Stimulated activated CD4-positive, alpha-beta T cell treated with anti-CD3 and anti-CD28 coated beads, TNF-alpha, amount 100 ng/mL, for 4 hours (primary cell): Measurements from ENCODE around the gene ZNF469.
"Not testable (repeated sequence)": the region's sequence is repeated elsewhere in the genome, so short reads cannot be mapped to it uniquely, and the experiment has no call there.

ENCODE experiments used
- DNase-seq, 3 experiments: peaks; one replicate each; pipeline ENCODE4 v3.0.0-alpha.2; 2020; ENCODE audit warnings: low read depth in 3 of 3

The ZNF469 gene

DNA sequence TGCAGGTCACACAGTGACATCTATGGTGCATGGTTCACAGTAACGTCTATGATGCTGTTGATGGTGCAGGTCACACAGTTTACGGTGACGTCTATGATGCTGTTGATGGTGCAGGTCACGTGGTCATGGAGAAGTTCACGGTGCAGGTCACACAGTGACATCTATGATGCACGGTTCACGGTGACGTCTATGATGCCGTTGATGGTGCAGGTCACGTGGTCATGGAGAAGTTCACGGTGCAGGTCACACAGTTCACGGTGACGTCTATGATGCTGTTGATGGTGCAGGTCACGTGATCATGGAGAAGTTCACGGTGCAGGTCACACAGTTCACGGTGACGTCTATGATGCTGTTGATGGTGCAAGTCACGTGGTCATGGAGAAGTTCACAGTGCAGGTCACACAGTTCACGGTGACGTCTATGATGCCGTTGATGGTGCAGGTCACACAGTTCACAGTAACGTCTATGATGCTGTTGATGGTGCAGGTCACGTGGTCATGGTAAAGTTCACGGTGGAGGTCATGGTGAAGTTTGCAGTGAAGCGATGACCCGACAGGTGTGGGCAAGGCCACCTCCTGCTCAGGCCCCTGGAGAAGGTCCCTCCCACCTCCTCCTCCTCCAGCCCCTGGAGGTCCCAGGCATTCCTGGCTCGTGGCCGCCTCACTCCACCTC lies 27.7 kb downstream of the ZNF469 start:
- DNase-seq, result not testable (repeated sequence)

DNA sequence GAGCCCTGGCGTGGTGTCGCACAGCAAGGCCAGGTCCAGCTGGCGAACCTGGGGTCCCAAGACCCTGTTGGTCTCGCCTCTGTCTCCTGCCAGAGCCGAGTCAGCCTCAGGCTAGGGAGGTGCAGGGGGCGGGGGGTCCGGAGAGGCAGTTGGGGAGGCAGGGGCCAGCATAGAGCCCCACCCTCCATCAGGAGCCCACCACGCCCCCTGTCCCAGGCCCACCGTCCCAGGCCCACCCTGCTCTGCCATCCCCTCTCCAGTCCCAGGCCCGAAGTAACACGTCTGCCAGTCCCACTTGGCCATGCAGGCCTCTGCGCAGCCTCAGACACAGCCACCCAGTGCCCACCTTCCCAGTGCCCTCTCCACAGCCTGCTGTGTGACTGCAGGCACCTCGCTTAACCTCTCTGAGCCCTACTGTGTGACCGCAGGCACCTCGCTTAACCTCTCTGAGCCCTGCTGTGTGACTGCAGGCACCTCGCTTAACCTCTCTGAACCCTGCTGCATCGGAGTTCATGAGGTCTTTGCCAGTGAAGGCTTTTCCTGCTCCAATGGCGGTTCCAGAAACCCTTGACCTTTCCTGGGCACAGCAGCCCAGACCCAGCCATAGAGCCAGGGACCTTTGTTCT lies 29.3 kb downstream of the ZNF469 start:
- DNase-seq, result no peak

DNA sequence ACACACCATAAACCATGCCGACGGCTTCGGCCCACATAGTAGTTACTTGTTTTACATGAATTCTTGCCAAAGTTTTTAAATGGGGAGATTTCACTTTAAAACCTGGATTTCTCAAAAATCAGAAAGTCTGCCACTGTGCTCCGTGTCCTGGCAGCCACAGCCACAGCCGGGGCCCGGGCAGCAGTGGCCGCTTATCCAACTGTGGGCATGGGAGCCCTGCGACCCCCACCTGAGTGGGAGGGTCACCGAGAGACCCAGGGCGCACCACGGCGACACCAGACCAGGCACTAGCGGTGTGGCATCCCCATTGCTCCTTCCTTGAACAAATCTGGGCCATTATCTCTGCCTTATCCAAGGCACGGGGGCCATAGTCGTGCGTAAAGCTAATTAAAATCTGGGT lies 30.0 kb downstream of the ZNF469 start:
- DNase-seq, result no peak

DNA sequence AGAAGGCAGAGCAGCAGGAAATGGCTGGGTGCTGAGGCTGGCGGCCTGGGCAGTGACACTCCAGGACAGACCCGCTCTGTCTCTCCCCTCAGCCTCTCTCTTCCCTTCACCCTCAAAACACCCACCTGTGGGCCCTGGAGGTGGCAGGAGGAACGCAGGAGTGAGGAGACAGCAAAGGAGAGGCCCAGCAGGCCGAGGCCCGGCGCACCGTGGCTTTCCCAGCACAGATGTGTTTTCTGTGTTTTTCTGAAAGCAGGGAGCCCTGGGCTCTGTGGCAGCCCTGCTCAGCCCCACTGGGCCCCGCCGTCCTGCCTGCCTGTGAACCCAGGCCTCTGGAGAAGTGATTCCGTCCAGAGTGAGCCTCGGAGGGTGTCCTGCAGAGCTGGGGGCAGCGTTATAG lies 30.5 kb downstream of the ZNF469 start:
- no peak for DNase-seq

DNA sequence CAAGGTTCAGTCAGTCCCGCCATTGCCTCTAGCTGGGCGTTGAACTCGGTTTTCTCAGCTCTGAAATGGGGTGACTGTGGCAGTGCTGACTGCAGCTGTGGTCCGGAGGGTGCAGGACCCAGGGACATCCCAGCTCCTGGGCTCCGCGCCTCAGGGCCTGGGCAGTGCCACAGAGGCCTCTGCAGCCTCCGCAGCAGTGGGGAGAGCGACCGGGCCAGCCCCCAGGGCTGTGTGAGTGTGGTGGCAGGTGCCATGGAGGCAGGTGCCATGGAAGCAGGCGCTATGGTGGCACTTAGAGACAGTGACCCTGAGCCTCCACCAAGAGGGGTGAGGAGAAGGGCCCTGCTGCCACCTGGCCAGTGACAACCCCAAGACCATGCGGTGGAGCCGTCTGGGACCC lies 30.9 kb downstream of the ZNF469 start:
- DNase-seq, result no peak

DNA sequence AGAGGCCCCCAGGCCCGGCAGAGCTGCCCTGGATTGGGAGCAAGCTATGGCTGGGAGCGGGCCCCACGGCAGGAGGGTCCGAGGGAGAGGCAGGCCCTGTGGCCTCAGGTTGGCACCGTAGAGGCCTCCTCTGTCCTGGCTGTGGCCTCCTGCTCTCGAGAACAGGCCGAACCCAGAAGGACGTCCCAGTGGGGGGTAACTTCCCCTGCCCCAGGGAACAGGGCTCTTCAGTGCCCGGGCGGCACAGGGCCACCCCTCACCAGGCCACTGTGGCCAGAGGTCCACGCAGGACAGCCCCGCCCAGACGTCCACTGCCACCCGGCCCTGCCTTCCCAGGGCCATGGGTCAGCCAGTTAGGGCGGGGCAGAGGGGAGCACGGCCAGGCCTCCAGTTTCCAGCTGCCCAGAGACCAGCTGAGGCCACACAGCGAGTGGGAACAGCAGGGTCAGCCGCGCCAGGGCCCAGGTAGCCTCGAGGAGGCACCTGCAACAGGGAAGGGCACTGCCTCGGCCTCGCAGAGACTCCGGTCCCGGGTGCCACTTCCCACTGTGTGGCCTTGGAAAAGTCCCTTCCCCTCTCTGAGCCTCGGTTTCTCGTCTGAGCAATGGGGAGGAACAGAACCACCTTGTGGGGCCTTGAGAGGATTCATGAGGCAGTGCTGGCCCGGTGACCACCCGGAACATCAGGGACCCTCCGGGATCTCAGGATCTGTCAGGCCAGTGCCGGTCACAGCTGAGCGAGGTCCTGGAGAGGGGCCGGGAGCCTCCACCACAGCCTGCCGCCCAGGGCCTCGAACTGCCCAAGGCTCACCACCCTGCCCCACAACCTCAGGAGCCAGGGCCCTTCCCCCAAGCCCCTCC lies 32.0 kb downstream of the ZNF469 start:
- no peak for DNase-seq

DNA sequence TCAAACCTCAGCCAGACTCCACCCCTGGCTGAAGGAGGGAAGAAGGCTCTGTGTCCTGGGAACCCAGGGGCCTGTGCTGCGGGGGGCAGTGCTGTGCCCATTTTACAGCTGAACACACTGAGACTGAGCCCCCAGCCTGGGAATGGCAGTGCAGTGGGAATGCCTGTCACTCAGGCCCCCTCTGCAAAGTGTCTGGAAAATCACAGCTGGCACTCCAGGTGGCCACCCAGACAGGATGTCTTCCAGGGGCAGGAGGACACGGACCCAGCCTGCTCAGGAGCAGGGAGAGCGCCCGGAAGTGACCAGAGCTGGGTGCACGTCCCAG lies 32.6 kb downstream of the ZNF469 start:
- DNase-seq, result no peak

DNA sequence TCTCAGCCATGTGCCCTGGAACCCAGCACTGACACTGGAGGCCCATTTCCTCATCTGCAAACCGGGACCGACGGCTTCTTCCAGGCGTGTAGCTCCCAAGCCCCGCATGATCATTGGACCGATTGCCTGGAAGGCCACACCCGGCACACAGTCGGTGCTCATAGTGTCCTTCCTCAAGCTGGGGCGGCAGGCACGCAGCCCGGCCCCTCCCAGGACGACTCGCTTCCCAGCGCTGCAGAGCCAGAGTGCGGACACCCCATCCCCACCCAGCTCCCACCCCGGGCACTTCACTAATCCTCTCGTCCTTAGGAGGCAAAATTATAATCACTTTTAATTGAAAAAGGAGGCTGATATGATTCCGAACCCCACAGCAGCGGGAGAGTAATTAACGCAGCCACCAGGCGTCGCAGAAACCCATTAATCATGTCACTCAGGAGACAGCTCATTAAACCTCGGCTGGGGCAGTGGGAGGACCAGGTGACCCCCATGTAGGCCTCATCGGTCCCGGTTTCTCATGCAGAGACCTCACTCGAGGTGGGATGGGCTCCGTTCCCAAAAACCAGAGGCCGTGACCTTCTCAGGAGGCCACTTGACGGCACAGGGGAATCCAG lies 33.1 kb downstream of the ZNF469 start:
- no peak for DNase-seq

DNA sequence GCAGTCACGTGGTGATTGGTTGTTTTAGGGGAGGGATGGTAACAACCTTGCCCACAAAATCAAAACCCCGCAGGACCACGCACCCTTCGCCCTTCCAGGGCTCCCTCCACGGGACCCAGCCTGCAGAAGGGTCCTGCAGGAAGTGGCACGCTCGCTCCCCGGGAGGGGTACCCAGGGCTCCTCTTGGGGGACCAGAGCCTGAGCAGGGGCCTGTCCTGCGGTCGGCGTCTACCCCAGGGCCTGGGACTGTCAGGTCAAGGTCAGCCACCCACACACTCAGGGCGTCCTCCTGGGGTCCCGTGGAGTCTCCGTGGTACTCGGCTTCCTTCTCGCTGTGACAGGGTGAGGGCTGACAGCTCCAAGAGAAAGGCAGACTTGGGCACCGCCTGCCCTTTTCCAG lies 33.9 kb downstream of the ZNF469 start:
- no peak for DNase-seq

DNA sequence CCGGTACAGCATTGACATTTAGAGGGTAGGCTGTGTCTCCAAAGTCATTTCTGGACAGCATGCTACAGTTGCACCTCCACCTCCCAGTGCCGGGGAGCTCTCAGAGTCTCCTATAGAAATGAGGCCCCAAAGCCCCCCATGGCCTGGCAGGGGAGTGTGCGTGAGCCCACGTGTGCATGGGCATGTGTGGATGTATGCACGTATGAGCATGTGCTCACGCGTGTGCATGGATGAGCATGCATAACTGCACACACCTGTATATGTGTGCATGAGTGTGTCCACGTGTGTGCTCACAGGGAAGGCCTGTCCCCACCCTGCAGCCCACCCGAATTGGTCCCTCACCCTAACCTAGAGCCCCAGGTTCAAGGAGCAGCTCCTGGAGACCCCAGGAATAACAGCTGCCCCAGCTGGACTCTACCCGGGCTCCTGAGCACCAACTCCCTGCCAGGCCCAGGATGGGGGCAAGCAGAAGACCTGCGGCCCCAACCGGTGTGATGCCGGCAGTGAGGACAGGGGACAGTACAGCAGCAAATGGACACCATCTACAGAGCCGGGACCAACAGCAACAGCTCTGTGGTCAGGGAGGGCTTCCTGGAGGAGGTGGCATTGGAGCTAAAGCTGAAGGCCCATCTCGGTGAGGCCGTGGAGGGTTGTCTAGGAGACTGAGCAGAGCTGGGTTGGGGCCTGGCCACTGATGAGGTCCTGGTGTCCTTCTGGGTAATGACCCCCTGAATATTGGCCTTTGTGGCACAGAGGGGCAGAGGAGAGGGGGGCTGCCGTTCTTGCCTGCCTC lies 35.1 kb downstream of the ZNF469 start:
- no peak for DNase-seq

DNA sequence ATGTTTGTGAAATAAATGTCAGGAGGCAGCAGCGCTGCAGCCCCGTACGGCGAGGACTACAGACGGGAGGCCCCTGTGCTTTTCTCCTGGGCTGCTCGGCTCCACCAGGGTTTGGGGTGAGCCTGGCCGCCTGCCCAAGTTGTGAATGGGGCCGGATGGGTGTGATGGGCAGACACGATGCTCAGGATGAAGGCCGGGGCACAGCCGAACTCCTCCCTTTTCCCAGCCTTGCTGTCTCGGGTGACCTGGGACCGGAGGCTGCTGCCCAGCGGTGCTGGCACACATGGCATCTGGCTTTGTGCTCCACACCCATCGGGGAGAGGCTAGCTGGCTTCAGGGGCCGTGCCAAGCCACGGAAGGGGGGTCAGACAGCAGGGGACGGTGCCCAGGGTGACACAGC lies 36.1 kb downstream of the ZNF469 start:
- no peak for DNase-seq

DNA sequence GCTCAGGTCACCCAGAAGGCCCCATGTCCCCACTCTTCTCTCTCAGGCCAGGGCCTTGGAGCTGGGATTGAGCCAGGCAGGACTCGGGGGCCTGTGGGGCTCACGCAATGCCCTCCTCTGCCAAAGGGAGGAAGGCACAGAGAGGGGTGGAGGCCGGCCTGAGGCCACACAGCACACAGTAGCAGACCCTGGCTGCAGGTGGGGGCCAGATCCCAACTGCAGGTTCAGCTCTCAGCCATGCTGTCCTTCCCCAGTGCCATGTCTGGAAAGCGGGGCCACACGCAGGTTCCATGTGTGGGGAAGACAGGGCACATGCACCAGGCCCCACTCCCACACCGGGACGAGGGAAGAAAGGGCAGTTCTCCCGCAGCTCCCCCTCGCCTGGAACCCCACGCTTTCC lies 37.0 kb downstream of the ZNF469 start:
- no peak for DNase-seq

DNA sequence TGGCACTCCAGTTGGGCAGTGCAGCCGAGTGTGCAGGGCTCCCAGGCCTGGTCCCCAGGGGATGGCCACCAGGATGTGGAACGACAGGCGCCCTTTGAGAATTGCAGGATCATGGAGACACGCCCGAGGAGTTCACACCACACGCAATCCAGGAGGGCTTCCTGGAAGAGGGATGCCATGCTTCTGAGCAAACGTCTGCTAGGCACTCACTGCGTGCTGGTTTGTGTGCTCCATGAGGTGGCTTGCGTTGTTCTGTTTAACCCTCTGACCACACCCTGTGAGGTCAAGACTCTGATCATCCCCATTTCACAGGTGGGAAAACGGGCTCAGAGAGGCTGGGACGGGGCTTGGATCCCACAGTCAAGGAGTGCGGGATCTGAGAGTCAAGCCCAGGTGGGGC lies 37.7 kb downstream of the ZNF469 start:
- no peak for DNase-seq

DNA sequence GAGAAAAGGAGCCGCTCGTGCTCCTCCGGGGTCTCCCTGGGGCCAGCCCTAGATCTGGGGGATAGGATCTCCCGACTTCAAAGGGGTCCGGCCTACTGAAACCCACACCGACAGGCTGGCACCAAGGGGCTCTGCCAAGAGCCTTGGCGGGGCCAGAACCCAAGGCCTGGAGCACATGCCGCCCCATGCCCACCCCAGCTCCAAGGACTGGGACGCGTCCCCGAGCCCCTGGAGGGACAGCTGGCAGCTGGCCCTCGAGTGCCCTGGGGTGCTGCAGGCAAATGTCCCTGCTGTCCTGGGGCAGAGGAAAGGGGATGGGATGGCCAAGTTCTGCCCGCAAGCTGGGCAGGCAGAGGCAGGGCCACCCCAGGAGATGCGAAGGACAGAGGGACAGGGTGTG lies 38.5 kb downstream of the ZNF469 start:
- DNase-seq, result no peak

DNA sequence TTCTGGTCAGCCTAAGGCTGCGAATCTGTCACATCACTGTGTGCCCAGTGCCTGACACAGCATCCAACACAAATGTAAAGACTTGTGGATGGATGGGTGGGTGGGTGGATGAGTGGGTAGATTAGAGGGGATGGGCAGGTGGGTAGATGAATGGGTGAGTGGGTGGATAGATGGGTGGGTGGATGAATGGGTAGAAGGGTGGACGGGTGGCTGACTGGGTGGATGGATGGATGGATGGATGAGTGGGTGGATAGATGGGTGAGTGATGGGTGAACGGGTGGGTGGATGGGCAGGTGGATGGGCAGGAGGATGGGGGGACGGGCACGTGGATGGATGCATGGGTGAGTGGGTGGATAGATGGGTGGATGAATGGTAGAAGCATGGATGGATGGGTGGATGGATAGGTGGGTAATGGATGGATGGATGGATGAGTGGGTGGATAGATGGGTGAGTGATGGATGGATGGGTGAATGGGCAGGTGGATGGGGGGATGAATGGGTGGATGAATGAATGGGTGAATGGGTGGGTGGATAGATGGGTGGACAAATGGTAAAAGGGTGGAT lies 39.2 kb downstream of the ZNF469 start:
- no peak for DNase-seq

DNA sequence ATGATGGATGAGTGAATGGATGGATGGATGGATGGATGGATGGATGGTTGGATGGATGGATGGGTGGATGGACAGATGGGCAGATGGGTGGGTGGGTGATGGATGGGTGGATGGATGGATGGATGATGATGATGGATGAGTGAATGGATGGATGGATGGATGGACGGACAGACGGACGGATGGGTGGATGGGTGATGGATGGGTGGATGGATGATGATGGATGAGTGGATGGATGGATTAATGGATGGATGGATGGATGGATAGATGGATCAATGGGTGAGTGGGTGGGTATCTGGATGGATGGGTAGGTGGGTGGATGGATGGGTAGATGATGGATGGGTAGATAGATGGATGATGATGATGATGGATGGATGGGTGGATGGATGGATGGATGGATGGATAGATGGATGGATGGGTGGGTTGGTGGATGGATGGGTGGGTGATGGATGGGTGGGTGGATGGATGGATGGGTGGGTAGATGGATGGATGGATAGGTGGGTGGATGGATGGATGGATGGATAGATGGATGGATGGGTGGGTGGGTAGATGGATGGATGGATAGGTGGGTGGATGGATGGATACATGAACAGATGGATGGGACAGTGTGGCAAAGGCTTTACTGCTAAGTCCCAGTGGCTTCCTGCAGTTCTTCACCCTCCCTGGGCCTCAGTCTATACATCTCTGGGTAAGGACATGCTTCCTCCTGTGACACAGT lies 40.1 kb downstream of the ZNF469 start:
- no peak for DNase-seq

DNA sequence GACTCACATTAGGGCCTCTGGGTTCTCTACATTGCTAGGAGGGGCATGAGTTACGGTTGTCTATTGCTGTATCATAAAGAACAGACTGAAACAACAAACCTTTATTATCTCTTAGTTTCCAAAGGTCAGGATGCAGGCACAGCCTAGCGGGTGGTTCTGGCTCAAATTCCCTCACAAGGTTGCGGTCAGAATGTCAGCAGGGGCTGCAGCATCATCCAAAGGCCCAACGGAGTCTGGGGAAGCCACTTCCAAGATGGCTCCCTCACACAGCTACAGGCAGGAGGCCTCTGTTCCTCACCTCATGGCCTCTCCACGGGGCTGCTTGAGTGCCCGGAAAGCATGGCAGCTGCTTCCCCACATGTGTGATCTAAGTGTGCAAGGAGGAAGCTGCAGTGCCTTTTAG lies 40.7 kb downstream of the ZNF469 start:
- no peak for DNase-seq

DNA sequence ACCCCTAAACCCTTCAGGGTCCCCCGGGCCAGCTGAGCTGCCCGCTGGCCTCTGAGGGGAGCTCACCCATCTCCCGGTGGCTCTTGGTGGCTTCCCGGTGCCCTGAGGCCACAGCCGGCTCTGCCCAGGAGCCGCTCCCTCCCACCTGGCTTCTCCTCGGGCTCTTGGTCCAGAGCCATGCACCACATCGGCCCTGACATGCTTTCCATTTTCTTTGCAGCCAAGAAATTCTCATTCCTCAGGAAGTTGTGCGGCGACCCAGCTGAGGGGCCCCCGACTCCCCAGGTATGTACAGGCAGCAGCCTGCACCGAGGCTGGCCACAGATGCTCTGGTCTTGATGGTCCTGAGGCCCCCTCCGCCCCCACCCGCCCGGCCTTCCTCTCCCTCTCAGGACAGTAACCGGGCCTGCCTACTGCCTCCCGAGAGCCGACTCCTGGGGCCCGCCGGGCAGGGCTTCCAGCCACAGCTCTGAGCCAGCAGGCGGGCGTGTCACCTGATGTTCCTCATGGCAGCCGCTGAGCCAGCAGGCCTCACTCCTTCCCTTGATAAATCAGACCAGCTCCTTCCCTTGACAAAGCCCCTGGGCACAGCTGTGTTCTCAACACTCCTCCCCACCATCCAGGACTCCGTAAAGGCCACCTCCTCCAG lies 42.0 kb downstream of the ZNF469 start:
- no peak for DNase-seq

DNA sequence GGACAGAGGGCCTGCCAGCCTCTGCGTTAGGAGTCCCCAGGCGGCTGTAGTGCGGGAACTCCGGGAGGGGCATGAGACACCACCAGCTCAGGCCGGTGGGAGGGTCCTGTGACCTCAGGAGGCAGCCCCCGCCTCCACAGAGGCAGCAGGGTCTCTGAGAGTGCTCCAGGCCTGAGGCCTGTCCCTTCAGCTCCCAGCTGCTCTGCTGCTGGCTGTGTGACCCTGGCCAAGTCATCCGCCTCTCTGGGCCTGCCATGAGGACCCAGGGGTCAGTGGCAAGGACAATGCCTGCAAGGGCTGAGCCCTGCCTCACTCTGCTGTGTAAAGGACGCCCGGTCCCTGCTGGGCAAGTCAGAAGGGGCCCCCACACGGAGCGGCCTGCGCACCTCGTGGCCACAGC lies 43.3 kb downstream of the ZNF469 start:
- DNase-seq, result no peak

DNA sequence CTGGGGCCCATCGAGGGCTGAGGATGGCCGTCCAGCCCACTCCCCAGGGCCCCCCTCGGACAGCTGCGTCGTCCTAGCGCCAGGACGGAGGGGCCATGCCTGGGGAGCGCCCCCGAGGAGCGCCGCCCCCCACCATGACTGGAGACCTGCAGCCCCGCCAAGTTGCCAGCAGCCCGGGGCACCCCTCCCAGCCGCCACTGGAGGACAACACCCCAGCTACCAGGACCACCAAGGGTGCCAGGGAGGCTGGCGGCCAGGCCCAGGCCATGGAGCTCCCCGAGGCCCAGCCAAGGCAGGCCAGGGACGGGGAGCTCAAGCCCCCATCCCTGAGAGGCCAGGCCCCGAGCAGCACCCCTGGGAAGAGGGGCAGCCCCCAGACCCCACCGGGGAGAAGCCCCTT lies 44.6 kb downstream of the ZNF469 start:
- DNase-seq, result no peak
